MCF 10A (cell line): Measurements from ENCODE around the gene HNRNPC. TPM values are rescaled to one million over a fixed set of nuclear protein-coding genes. Genes with fewer than 3 reads are reported as not detected.

Experiments used
- BruUV-seq: library from RNA; stranded (reverse); fragments of 400-500 nt; replicated peaks from 2 replicates; lab custom pipeline; 2021; lab: Mats Ljungman, UMichigan
- CTCF ChIA-PET: fragments of 300-600 bp; sonication (Branson Sonifier 250); formaldehyde crosslinking; extraction: SDS; loops from one replicate; lab custom pipeline; 2021; ENCODE audit warnings: antibody characterized with exemption, inconsistent platforms; lab: Yijun Ruan, JAX
- POLR2A ChIA-PET: fragments of 300-600, 350-650 bp; sonication (Branson Sonifier 250); formaldehyde crosslinking; extraction: SDS; loops from one replicate; lab custom pipeline; 2020; ENCODE audit warnings: antibody characterized with exemption, inconsistent platforms; lab: Yijun Ruan, JAX
- DNase-seq: peaks from one replicate; pipeline ENCODE4 v3.0.0-alpha.2; 2018; ENCODE audit not compliant: unreplicated experiment
- H3K27ac Mint-ChIP-seq: one replicate; pipeline ENCODE4 v1.8.0; 2022; ENCODE audit warnings: mild to moderate bottlenecking, low read depth, mixed read lengths; ENCODE audit not compliant: unreplicated experiment
- H3K27me3 Mint-ChIP-seq: one replicate; pipeline ENCODE4 v1.8.0; 2022; ENCODE audit warnings: mixed read lengths; ENCODE audit not compliant: insufficient read depth, unreplicated experiment
- H3K36me3 Mint-ChIP-seq: one replicate; pipeline ENCODE4 v1.8.0; 2022; ENCODE audit warnings: mild to moderate bottlenecking, moderate library complexity, mixed read lengths; ENCODE audit not compliant: insufficient read depth, unreplicated experiment
- H3K4me1 Mint-ChIP-seq: one replicate; pipeline ENCODE4 v1.8.0; 2022; ENCODE audit warnings: mixed read lengths; ENCODE audit not compliant: insufficient read depth, unreplicated experiment
- H3K4me3 Mint-ChIP-seq: one replicate; pipeline ENCODE4 v1.8.0; 2022; ENCODE audit warnings: mild to moderate bottlenecking, moderate library complexity, mixed read lengths; ENCODE audit not compliant: unreplicated experiment
- H3K9me3 Mint-ChIP-seq: one replicate; pipeline ENCODE4 v1.8.0; 2022; ENCODE audit warnings: mixed read lengths; ENCODE audit not compliant: unreplicated experiment
- intact Hi-C: fragments of 100-400 bp; cut with micrococcal nuclease; formaldehyde crosslinking; loops from 2 replicates; pipeline ENCODE4 v1.14.1; 2022
- total RNA-seq: library from RNA; stranded (reverse); gene quantifications from 2 replicates; pipeline ENCODE4 v1.2.3, GENCODE V29; 2022
- TF ChIP-seq, protein P1 (sequence below): fragments of 200-600 bp; IDR thresholded peaks from one replicate; pipeline ENCODE4 v1.8.0; 2022; ENCODE audit warnings: antibody characterized with exemption, mild to moderate bottlenecking; ENCODE audit not compliant: unreplicated experiment

Gene HNRNPC
- total RNA-seq, 1 experiment from 2014 or later = 882 TPM

GRCh38 chr14:21262410-21262809, 6.8 kb downstream of the HNRNPC start:
- CTCF ChIA-PET = interaction anchor here (1.9 kb wide), 1 partner anchor 9 kb away, joined by 4 read pairs; no protein-coding TSS in a partner anchor
- Mint-ChIP-seq H3K9me3 (no peaks in the 10 kb centered on the region), H3K4me1 (peaks cover 52% of the 10 kb centered on the region), H3K27ac (no peak overlapping the region), H3K27me3 (no peaks in the 10 kb centered on the region), H3K36me3 (peaks cover 100% of the 10 kb centered on the region), H3K4me3 (peak overlapping the region; percentile 90)
- TF ChIP-seq, protein P1, sequence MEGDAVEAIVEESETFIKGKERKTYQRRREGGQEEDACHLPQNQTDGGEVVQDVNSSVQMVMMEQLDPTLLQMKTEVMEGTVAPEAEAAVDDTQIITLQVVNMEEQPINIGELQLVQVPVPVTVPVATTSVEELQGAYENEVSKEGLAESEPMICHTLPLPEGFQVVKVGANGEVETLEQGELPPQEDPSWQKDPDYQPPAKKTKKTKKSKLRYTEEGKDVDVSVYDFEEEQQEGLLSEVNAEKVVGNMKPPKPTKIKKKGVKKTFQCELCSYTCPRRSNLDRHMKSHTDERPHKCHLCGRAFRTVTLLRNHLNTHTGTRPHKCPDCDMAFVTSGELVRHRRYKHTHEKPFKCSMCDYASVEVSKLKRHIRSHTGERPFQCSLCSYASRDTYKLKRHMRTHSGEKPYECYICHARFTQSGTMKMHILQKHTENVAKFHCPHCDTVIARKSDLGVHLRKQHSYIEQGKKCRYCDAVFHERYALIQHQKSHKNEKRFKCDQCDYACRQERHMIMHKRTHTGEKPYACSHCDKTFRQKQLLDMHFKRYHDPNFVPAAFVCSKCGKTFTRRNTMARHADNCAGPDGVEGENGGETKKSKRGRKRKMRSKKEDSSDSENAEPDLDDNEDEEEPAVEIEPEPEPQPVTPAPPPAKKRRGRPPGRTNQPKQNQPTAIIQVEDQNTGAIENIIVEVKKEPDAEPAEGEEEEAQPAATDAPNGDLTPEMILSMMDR = no peak
- no peak for DNase-seq
- intact Hi-C loops = no loop called here
- POLR2A ChIA-PET = interaction anchor here (3.5 to 7.3 kb wide), 3 partner anchors 7 to 18 kb away, joined by 18 to 82 read pairs (median 38); no protein-coding TSS in a partner anchor
- BruUV-seq = no TSS peak

- intact Hi-C loops = no loop called here
- Mint-ChIP-seq H3K9me3 (no peaks in the 10 kb centered on the region), H3K27ac (peak overlapping the region; percentile 21), H3K4me1 (peaks cover 58% of the 10 kb centered on the region), H3K36me3 (peaks cover 100% of the 10 kb centered on the region), H3K27me3 (no peaks in the 10 kb centered on the region), H3K4me3 (peak overlapping the region; percentile 90)
- ChIA-PET POLR2A (interaction anchor here (0.9 to 7.3 kb wide), 4 partner anchors 6 to 47 kb away, joined by 6 to 82 read pairs (median 28); no protein-coding TSS in a partner anchor), CTCF (interaction anchor here (1.9 kb wide), 1 partner anchor 9 kb away, joined by 4 read pairs; no protein-coding TSS in a partner anchor)
- DNase-seq = no peak
- TF ChIP-seq, protein P1 = no peak
- BruUV-seq = no TSS peak
Measured at GRCh38 chr14:21261824-21262223, 7.4 kb downstream of the HNRNPC start.

GRCh38 chr14:21258889-21259787, 10.1 kb downstream of the HNRNPC start:
- ChIA-PET CTCF (interaction anchor here (0.6 kb wide), 1 partner anchor 300 kb away, joined by 3 read pairs; no protein-coding TSS in a partner anchor), POLR2A (interaction anchor here (0.5 kb wide), 1 partner anchor 24 kb away, joined by 3 read pairs; no protein-coding TSS in a partner anchor)
- intact Hi-C loops = no loop called here
- peaks cover 100% of the 10 kb centered on the region for H3K36me3 Mint-ChIP-seq
- DNase-seq = no peak
- TF ChIP-seq, protein P1 = no peak
- H3K4me1 Mint-ChIP-seq = peaks cover 61% of the 10 kb centered on the region
- H3K27me3 Mint-ChIP-seq = no peaks in the 10 kb centered on the region
- H3K9me3 Mint-ChIP-seq = no peaks in the 10 kb centered on the region
- peak overlapping the region; percentile 20 for H3K4me3 Mint-ChIP-seq
- H3K27ac Mint-ChIP-seq = no peak overlapping the region
- no TSS peak for BruUV-seq
